NCI-H2107 treated with DMSO at 0.1 percent for 48 hours (cell line): ENCODE measurements around the gene DCBLD2.

Experiments used
- DNase-seq: peaks from one replicate; lab custom pipeline; 2025; ENCODE audit not compliant: unreplicated experiment; lab: John Stamatoyannopoulos, UW

Gene DCBLD2

GRCh38 chr3:98901392-98902350, at the start of gene DCBLD2:
TSS of gene DCBLD2 (minus strand) at chr3:98901695. CDS start at chr3:98901326, 369 bp downstream.
- DNase-seq = peak; percentile 97

- no peak for DNase-seq
Measured at GRCh38 chr3:98945666-98946065, 44.2 kb upstream of the DCBLD2 start.

- DNase-seq = no peak
Measured at GRCh38 chr3:98945101-98945524, 43.6 kb upstream of the DCBLD2 start.

GRCh38 chr3:98930413-98930812, 28.9 kb upstream of the DCBLD2 start:
- DNase-seq = no peak

GRCh38 chr3:98921957-98922356, 20.5 kb upstream of the DCBLD2 start:
- DNase-seq = no peak

GRCh38 chr3:98920166-98920565, 18.7 kb upstream of the DCBLD2 start:
- DNase-seq = no peak

- DNase-seq = no peak
Measured at GRCh38 chr3:98918586-98918985, 17.1 kb upstream of the DCBLD2 start.

- DNase-seq = no peak
Measured at GRCh38 chr3:98917608-98918007, 16.1 kb upstream of the DCBLD2 start.

- no peak for DNase-seq
Measured at GRCh38 chr3:98914210-98915080, 12.9 kb upstream of the DCBLD2 start.

- DNase-seq = no peak
Measured at GRCh38 chr3:98912448-98912847, 11.0 kb upstream of the DCBLD2 start.

GRCh38 chr3:98906230-98906629, 4.7 kb upstream of the DCBLD2 start:
- DNase-seq = no peak

GRCh38 chr3:98903705-98904481, 2.4 kb upstream of the DCBLD2 start:
- DNase-seq = no peak

- DNase-seq = no peak
Measured at GRCh38 chr3:98903099-98903498, 1.6 kb upstream of the DCBLD2 start.

GRCh38 chr3:98902351-98902740, 851 bp upstream of the DCBLD2 start:
- DNase-seq = no peak

GRCh38 chr3:98901119-98901391, 440 bp downstream of the DCBLD2 start:
- DNase-seq = no peak

GRCh38 chr3:98900265-98901118, 1.0 kb downstream of the DCBLD2 start:
- DNase-seq = peak; percentile 51

GRCh38 chr3:98897701-98898100, 3.8 kb downstream of the DCBLD2 start:
- DNase-seq = no peak

GRCh38 chr3:98894791-98895576, 6.5 kb downstream of the DCBLD2 start:
- no peak for DNase-seq

- no peak for DNase-seq
Measured at GRCh38 chr3:98893740-98894139, 7.8 kb downstream of the DCBLD2 start.

- no peak for DNase-seq
Measured at GRCh38 chr3:98892263-98892662, 9.2 kb downstream of the DCBLD2 start.
